Limb (tissue), 2 donors: ENCODE data around the gene SPTLC2.
"Not testable (repeated sequence)": the region's sequence is repeated elsewhere in the genome, so short reads cannot be mapped to it uniquely, and the experiment has no call there.

Source experiments
- DNase-seq, 2 donors: peaks; one replicate each; pipeline ENCODE4 v3.0.0-alpha.2; 2016; ENCODE audit errors: extremely low spot score in 2 of 2

The SPTLC2 gene, protein sequence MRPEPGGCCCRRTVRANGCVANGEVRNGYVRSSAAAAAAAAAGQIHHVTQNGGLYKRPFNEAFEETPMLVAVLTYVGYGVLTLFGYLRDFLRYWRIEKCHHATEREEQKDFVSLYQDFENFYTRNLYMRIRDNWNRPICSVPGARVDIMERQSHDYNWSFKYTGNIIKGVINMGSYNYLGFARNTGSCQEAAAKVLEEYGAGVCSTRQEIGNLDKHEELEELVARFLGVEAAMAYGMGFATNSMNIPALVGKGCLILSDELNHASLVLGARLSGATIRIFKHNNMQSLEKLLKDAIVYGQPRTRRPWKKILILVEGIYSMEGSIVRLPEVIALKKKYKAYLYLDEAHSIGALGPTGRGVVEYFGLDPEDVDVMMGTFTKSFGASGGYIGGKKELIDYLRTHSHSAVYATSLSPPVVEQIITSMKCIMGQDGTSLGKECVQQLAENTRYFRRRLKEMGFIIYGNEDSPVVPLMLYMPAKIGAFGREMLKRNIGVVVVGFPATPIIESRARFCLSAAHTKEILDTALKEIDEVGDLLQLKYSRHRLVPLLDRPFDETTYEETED

DNA sequence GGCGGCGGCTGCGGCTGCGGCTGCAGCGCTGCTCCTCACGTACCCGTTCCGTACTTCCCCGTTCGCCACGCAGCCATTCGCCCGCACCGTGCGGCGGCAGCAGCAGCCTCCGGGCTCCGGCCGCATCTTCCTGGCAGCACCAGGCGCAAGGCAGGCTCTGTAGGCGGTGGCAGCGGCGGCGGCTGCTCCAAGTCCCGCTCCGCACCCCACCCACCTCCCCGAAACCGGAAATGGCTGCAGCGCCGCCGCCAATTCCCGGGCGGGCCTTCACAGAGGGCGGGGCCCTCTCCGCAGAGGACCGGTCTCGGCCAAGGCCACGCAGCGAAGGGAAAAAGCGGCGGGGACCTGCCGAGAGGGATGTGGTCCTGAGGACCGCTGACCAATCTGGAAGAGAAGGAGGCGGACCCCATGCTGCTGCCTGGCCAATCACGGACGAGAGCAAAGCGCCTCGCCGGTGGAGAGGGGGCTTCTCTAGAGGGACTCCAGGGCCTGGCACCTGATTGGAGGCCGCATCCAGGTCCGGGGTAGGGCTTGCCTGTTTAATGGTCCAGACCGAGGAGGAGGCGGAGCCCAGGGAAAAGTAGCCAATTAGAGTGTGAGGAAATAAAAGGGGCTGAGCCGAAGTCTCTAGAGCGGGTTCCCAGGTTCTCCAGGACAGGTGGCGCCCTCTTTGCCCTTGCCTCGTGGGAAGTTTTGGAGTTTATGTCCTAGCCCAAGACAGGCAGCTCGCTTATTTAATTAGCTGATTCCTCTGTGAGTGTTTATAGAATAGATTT lies at the start of gene SPTLC2:
Gene SPTLC2 (minus strand): TSS at position 184 of the 776 bp plus-strand sequence. CDS start 58 bp downstream, at position 126.
- peak; percentile 97 to 98 for DNase-seq

DNA sequence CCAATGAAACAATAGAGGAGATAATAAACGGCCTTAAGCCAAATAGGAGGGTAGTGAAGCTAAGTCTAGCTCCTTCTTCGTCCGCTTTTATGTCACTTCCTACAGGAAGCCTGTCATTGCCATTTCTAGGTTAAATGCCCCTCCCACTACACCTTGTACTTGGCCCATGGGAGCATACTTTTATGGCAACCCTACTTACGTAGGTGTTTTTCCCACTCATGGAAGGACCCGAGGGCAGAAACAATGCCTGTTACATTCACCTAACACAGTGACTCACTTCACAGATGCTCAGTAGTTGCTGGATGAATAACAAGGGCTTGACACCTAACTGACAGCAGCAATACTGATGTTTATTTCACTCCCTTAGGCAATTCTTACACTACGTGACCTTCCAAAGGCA lies 46.9 kb upstream of the SPTLC2 start:
- DNase-seq, result no peak

DNA sequence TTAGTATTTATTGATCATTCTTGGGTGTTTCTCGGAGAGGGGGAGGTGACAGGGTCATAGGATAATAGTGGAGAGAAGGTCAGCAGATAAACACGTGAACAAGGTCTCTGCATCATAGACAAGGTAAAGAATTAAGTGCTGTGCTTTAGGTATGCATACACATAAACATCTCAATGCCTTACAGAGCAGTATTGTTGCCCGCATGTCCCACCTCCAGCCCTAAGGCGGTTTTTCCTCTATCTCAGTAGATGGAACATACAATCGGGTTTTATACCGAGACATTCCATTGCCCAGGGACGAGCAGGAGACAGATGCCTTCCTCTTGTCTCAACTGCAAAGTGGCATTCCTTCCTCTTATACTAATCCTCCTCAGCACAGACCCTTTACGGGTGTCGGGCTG lies 45.1 kb upstream of the SPTLC2 start:
- DNase-seq, result not testable (repeated sequence)

DNA sequence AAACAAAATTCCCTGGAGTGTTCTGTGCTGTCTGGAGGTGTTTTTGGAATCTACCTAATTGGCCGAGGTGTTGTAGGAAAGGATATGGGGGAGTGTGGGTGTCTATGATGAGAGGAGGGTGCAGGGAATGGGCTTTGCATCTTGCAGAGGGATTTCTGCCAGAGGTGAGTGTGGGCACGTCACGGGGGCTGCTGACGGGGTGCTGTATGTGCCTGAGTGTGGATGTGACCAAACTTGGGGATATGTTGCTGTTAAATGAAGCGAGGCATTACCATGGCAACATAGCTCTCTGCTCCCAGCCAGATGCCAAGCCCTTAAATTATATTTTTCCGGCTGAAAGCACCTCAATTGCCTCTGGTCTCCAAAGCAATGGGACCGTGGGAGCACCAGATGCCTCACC lies 44.3 kb upstream of the SPTLC2 start:
- DNase-seq, result peak in 1 of 2 donors; percentile 41

DNA sequence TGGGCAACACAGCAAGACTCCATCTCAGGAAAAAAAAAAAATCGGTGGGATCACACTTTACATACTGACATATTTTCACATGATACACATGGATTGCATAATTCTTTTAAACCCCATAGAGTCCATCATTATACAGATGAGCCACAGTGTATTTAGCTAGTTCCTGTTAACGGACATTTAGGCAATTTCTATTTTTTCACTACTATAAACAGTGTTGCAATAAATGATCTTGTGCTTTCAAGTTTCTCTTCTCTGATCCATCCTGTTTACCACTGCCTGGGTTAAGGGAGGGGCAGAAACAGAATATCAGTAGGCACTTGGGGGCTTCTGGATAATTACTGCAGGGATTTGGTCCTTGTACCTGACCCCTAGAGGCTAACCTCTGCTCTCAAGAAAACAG lies 43.4 kb upstream of the SPTLC2 start:
- DNase-seq, result no peak

DNA sequence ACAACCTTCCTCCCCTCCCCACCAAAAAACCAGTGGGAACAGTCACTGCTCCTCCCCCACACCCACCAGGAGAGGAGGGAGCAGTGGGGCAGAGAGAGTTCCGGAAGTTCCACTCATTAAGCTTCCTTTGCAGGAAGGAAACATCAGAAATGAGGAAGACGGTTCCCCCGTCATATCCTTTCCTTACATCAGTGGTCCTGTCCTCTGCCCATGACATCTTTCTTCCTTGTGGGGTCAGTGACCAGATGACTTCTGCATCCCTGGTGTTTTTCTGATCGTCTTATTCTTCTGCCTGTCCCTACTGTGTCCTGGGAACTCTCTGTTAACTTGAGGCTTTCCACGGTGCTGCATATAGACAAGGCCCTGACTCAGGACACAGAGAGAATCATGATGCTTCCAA lies 40.8 kb upstream of the SPTLC2 start:
- DNase-seq, result no peak

DNA sequence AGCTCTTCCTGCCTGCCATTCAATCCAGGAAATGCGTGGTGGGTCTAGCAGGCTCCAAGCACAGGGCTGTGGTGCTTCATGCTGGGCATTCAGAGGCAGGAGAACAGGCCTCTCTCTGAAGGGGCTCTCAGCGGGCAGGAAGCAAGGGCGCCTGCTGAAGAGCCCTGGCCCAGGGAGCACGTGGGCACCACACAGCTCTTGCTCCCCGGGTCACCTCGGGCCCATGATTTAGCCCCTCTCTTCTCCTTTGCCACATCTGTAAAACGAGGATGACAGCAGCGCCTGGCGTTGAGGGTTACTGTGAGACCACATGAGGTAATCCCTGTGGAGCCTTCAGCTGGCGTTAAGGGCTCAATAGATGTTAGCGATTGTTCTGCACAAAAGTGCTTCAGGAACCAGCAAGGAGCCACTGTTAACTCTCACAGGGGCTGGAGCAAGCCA lies 37.6 kb upstream of the SPTLC2 start:
- DNase-seq, result peak in 1 of 2 donors; percentile 30

DNA sequence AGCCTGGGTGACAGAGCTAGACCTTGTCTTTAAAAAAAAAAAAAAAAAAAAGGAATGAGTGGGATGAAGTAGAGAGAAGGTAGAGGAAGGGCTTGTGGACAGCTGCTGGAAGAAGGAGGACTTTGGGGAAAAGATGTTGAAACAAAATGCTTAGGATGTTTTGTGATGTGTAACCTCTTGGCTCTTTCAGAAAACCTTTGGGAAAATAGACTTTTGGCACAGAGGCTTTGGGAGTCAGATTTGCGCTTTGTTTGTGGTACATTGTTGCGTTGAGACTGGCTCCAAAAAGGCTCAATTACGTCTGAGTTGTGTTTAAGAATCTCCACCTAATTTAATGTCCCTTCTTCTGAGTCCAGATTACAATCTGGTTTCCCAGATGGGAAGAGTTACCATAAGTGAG lies 32.9 kb upstream of the SPTLC2 start:
- DNase-seq, result no peak

DNA sequence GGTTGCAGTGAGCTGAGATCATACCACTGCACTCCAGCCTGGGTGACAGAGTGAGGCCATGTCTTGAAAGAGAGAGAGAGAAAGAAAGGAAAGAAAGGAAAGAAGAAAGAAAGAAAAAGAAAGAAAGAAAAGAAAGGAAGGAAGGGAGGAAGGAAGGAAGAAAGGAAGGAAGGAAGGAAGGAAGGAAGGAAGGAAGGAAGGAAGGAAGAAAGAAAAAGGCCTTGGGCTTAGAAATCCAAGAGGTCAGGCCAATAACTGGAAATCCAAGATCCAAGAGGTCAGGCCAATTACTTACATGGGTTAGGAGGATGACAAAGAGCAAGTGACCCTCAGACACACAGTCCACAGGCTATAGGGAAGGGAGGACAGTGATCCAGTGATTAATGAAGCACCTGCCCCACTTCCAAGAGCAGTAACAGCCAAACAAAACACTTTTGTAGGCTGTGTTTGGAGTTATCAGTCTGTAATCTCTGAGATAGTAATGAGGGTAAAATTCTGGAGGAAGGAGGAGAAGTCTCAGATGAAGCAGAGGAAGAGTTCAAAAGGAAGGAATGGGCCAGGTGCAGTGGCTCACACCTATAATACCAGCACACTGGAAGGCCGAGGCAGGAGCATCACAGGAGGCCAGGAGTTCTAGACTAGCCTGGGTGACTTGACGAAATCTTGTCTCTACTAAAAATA lies 32.2 kb upstream of the SPTLC2 start:
- DNase-seq, result no peak

DNA sequence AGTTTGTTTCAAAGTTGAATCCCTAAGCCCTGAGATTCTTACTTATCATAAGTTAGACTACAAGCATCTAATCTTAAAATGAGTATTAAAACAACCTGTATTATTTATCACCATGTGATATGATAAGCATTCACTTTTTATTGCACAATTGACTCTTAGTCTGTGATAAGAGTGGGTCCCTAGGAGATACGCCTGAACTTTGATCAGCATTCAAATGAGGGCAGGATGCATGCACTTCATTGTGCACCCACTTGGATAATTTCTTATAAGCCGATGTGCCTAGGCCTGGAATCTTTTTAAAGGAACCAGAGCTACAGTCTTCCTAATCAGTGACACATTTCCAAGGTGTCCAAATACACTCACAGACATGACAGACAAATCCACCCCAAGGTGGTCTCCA lies 31.4 kb upstream of the SPTLC2 start:
- DNase-seq, result no peak

DNA sequence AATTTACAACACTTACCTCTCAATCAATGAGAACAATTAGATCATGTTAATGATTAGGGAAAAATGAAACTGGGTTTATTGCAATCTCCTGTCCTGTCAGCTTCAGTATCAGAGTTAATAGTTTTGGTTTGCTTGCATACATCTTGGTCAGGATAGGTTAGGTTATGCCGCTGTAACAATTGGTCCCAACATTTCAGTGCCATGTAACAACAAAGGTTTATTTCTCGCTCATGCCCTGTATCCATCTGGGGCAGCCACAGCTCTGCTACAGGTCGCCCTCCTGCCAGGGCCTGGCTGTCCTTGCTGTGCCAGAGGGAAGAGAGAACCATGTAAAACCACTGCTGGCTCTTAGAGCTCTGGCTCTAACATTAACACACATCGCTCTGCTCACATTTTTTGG lies 30.5 kb upstream of the SPTLC2 start:
- DNase-seq, result no peak

DNA sequence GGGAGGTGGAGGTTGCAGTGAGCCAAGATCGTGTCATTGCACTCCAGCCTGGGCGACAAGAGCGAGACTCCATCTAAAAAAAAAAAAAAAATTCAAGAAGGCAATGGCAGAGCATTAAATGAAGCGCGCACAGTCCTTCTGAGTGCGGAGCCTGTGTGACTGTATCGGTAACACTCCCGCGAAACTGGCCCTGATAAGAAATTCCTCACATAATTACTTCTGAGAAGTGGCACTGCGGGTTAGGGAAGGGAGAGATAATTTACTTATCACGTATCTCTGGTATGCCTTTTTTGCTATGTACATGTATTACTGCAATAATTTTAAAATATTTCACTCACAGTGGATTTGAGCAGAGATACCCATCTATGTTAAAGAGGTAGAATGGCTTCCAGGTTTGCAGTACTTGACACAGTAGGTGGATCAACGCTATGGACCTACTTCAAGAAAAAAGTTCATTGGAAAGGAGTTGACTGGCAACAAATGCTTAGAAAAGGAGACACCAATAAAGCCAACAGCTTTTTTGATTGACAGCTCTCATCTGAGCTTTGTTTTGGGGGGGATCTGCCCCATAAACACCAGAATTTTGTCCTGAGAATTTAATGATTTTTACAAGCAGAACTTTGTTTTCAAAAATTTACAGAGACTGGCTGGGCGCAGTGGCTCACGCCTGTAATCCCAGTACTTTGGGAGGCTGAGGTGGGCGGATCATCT lies 29.2 kb upstream of the SPTLC2 start:
- DNase-seq, result no peak

DNA sequence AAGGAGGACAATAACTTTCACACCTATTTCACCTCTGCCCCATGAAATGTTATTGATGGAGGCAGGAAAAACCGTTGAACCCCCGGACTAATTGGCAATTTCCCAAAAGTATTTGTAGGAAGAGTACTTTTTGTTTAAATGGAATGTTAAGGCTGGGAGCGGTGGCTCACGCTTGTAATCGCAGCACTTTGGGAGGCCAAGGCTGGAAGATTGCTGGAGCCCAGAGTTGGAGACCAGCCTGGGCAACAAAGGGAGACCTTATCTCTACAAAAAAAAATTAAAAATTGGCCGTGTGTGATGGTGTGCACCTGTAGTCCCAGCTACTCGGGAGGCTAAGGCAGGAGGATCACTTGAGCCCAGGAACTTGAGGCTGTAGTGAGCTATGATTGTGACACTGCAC lies 26.0 kb upstream of the SPTLC2 start:
- DNase-seq, result no peak

DNA sequence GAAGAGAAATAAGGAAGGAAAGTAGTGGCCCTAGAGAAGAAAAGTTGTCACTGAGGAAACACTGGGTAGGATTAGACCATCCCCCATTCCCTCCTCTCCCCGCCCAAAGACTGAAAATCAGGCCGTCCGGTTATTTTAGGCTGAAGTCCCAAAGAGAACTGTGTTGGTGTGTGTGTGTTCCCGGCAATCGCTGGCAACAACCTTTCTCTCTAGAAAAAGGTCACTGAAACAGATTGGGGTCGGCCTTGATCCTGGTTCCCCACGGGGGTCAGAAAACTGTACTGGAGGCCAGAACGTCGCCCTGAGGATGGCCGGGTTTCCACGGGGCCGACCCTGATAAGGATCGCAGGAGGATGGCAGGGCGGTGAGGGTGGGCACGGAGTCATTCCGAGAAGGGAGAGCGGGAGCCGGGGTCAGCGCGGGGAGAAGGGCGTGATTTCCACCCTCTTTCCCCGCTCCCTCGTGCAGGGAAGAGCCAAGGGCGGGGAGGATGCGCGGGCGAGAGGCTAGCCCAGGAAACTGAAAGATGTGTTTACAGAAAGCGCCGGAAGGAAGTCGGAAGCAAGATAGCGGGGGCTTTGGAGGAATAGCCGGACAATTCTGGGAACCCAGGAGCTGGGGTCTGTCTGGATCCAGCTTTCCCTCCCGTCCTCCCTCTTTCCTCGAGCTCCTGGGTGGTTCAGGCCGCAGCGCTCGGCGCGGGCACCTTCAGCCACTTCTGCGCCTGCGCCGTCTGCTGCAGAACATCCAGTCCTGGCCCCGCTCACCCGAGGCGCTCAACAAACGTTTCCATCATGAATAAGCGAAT lies 25.3 kb upstream of the SPTLC2 start:
- DNase-seq, result peak; percentile 72

DNA sequence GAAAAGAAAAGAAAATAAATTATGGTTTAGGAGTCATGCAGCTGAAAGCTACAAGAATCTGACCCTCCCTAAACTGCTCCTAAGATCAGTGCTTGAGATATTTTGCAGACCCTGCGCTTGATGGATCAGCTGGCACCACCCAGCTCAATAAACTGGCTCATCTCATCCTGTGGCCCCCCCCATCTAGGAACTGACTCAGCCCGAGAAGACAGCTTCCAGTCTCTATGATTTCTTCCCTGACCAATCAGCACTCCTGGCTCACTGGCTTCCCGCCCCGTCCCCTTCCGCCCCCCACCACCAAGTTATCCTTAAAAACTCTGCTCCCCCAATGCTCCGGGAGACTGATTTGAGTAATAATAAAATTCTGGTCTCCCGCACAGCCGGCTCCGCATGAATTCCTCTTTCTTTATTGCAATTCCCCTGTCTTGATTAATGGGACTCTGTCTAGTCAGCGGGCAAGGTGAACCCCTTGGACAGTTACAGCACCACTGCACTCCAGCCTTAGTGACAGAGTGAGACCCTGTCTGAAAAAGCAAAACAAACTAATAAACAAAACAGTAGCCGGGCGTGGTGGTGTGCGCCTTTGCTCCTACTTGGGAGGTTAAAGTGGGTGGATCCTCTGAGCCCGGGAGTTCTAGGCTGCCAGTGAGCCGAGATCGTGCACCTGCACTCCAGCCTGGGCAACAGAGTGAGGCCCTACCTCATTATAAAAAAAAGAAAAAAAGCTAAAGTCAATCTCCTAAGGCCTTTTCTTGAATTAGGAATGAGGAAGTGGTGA lies 24.5 kb upstream of the SPTLC2 start:
- no peak for DNase-seq

DNA sequence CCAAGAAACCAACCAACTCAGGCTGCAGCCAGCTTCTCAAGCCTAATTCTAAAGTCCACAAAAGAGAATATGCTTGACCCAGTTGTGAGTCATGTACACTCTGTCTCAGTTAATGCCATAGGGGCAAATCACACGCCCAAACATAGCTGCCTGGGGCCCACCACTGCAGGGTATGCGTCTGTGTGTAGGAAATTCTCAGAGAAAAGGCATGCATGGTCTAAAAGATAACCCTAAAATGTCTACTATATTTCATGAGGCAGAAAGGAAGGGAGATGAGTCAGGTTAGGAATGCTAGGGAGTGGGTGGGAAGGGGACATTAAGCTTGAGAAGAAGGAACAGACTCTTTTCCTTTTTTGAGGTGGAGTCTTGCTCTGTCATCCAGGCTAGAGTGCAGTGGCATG lies 22.3 kb upstream of the SPTLC2 start:
- DNase-seq, result no peak

DNA sequence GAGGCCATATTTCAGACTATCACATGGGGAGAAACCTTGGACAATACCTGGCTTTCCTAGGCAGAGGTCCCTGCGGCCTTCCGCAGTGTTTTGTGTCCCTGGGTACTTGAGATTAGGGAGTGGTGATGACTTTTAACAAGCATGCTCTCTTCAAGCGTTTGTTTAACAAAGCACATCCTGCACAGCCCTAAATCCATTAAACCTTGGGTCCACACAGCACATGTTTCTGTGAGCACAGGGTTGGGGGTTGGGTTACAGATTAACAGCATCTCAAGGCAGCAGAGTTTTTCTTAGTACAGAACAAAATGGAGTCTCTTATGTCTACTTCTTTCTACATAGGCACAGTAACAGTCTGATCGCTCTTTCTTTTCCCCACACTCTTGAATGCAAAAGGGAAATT lies 19.4 kb upstream of the SPTLC2 start:
- not testable (repeated sequence) for DNase-seq

DNA sequence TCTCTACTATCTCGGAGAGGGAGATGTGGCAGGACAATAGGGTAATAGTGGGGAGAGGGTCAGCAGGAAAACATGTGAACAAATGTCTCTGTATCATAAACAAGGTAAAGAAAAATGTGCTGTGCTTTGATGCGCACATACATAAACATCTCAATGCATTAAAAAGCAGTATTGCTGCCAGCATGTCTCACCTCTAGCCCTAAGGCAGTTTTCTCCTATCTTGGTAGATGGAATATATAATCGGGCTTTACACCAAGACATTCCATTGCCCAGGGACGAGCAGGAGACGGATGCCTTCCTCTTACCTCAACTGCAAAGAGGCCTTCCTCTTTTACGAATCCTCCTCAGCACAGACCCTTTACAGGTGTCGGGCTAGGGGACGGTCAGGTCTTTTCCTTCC lies 19.0 kb upstream of the SPTLC2 start:
- not testable (repeated sequence) for DNase-seq

DNA sequence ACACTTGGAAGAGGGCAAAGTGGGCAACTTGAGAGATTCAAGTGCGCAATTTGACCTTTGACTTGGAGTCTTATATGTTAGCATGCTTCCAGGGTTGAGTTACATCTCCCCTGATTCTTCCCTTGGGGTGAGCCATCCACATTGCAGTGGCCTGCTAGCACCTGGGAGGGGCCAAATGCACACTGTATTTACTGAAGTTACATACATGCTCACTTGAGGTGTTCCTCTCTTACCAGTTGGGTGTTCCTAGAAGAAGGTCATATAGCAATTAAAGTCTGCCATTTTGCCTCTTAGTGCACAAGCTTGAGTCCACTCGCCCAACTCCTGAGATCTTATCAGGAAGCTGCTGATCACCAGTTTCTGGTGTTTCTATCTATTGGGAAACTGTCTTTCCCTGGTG lies 13.7 kb upstream of the SPTLC2 start:
- no peak for DNase-seq

DNA sequence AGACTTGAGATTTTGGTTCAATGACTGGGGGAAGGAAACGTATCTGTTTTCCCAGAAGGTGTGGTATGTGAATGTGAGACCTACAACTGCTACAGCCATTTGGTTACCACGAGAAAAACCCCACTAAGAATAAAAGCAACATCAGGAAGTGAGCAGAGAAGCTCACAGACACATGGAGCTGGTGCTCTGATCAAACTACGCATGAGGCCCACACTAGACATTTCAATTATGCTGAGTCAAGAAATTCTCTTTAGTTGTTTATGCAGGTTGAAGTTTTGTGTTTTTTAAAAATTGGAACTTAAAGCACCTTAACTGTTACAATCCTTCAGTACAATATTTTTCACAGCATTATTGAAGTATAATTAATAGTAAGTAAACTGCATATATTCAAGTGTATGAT lies 8.9 kb upstream of the SPTLC2 start:
- DNase-seq, result no peak
